DLD1 (cell line): Measurements from ENCODE around the gene CSF1.

Source experiments
- in situ Hi-C: cut with HindIII; loops from 2 replicates; pipeline ENCODE4 v1.10.0; 2017; ENCODE audit warnings: low sequenced_read_pairs

CSF1 gene

DNA sequence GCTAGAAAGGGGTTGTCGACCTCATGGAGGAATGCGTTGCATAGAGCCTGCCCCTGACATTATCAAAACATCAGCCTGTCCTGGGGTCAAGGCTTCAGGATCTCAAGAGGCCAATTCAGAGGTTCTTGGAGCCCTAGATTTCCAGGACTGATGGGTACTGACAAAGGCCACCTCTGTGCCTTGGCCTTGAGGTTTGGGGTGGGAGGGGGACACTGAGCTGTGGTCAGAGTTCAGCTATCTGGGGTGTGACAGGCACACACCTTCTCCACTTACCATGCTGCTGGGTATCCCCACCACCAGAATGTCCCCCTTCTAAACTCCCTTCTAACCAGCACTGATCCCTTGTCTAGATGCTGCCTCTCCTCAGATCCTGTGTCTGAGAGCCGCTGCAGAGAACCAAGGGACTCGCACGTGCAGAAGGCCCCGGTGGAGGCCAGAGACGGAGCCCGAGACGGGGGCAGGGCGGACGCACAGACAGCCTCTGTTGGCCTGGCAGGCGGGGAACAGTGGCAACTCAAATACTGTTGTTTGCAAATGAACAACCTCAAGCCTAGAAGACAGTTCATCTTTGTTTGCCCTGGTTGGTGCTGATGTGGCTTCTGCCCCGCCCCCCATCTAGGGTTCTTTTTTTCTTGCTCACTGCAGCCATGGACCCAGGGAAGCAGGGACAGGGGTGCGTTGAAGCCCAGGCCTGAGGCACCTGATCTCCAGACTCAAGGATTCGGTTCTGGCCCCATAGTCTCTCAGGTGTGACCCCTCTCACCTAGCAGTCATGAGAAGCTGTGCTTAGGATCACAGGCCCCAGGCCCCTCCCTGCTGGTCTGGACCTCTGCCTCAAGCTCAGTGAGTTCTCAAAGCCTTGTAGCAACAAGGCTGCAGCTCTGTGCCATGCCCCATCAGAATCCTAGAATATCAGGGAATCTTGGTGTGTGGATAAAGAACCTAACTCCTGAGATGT lies 28.1 kb upstream of the CSF1 start:
- in situ Hi-C loops: no loop called here

DNA sequence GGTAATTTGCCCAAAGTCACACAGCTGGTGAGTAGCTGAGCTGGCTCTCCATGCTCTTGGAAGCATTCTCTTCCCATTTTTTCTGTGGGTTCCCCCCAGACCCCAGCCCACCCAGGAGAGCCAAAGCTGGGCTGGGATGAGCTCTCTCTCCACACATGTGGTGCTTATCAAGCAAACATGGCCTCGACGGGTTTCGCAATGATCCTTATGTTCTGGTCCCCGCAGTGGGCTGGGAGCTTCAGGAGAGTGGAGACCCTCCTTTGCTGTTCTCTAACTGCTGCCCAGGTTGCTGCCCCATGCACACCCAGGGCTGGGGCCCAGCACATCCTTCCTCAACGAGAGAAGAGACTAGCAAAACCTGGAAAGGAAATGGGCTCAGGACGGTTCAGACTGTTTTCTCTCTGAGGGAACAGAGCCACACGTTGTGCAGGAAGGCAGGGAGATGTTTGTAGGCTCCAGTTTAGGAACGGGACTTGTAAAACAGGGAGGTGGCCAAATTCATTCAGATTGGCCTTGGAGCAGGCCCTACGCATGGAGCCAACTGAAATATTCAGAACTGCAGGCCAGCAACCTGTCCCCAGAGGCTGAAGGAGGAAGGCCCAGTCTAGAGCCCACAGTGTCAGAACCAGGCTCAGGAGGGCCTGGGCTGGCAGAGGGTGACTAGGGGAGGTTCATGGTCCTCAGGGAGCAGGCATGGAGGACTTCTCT lies 27.2 kb upstream of the CSF1 start:
- in situ Hi-C loops: no loop called here

DNA sequence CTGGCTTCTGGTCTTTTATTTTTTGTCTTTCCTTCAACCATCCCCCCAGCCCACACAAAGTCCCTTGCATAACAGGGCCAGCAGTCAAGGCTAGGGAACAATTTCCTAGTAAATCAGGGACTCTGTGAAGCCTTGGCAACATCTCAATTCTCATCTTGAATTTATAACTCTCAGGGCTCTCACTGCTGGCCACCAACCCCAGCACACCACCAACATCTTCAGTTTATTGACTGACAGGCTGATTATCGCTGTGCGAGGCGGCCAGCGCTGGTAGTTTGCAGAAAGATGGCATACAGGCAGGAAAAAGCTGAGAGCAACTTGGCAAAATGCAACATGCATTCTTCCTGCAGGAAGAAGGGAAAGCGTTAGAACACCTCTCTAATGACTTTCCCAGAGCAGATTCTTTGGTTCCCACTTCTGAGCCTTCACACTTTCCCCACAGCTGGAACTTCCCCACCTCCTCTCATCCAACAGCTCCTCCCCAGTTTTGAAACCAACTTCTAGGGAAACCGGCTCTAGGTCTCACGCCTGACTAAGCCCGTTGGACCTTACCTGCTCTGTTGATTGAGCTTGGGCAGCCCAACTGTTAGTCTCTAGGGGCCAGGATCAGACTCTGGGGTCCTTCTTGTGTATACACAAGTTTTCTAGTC lies 26.3 kb upstream of the CSF1 start:
- in situ Hi-C loops: no loop called here

DNA sequence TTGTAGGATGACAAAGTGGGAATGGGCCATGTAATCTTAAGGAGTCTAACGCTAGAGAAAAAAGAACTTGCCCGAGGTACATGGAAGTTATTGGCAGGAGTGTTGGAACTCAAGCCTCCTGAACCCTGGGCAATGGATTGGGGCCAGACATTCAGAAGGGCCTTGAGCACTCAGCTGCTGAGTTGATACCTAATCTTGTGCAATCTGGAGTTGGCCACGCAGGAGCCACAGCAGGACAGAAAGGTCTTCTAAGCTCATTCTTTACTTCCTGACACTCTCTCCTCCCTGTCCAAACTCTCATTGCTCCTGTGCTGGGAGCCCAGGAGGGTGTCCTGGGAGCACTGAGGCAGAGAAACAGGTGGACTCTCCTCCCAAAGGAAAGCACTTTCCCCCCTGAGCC lies 25.1 kb upstream of the CSF1 start:
- in situ Hi-C loops: no loop called here

DNA sequence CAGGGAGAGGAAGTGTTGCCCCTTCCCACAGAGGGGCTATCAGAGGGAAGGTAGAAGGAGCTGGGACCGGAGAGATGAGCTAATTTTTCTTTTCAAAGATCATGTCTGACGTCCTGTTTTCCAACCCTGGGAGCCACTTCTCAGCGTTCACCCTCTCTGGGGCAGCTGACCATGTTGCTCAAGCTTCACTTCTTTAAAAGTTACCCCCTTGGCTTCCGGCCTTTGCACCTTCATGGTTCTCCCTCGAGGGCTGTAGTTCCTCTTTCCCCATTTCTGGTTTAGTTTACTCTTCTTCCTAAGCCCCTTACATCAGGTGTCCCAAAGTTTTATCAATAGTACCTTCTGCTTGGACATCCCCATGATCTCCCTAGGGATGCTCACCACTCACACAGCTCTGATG lies 23.8 kb upstream of the CSF1 start:
- in situ Hi-C loops: no loop called here

DNA sequence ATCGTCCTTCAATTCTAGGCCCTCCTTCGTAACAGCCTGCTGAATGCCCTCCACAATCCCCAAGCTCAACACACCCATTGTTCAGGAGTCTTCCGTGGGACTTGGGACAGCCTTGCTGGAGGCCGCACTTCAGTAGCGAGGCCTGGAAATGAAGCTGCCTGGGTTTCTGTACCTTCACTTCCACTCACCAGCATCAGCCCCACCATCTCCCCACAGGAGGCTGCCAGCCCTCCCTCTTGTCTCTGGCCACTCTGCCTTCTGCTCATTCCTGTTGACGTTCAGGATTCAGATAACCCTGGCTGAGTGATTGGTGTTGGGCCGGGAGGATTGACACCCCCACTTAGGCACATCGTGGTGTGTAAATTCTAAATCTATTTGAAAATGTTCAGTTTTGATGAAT lies 23.4 kb upstream of the CSF1 start:
- in situ Hi-C loops: no loop called here

DNA sequence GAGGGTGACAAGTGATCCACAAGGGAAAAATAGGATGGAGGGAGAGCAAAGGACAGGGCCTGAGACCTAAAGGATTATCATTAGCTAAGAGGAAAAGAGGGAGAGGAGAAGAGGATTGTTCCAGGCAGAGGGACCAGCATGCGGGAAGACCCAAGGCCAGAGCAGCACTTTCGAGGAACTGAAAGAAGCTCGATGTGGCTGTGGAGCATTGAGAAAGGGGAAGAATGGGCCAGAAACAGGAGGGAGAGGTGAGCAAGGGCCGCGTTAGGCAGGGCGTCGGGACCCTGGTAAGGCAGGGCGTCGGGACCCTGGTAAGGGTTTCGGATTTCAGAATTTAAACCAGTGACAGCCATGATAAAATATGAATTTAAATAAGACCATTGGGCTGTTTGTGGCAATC lies 22.8 kb upstream of the CSF1 start:
- in situ Hi-C loops: no loop called here

DNA sequence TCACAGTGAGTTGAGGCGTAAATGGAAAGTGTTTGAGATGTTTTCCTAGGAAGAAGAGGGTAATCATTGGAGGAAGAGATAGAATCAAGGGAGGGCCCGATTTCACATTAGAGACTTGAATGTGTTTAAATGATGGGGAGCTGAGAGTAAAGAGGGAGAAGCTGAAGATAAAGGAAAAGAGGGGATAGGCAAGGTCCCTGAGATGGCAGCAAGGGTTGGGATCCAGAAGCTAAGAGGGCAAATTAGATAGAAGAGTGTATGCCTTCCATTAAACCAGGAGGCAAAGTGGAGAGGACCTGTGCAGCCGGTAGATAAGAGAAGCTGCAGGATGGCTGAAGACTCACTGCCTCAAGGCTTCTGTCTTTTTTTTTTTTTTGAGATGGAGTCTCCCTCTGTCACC lies 21.6 kb upstream of the CSF1 start:
- in situ Hi-C loops: no loop called here

DNA sequence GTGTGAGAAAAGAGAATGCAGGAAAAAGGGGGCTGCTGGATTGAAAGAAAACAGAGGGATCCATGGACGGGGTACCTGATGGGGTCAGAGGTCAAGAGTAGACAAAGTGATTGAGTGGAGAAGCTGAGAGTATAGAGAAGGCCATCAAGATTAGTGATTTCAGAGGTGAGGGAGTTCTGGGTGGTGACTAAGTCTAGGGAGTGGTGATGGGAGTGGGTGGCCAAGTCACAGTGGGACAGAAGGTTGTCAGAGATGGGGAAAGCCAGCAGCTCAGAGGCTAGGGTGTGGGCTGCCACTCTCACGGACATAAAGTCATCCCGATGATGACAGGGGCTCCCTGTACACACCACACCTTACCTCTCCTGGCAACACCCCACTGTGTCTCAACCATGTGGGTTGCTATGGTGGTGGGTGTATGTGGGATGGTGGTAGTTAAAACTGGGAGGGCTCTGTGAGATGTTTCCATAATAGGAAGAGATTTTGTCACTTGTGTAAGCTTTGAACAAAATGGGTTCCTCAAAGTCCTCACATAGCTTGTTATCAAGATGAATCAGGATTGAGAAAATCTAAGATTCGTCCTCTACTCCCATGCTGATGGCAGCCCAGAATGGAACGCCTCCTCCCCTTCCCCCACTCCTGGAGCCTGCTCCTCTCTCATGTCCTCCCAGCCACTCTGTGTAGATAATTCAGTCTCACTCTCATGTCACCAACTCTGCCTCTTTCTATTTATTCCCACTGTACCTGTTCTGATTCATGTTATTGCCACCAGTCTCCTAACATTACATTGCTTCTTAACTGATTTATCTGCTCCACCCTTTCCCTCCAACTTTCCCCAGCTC lies 20.3 kb upstream of the CSF1 start:
- in situ Hi-C loops: no loop called here

DNA sequence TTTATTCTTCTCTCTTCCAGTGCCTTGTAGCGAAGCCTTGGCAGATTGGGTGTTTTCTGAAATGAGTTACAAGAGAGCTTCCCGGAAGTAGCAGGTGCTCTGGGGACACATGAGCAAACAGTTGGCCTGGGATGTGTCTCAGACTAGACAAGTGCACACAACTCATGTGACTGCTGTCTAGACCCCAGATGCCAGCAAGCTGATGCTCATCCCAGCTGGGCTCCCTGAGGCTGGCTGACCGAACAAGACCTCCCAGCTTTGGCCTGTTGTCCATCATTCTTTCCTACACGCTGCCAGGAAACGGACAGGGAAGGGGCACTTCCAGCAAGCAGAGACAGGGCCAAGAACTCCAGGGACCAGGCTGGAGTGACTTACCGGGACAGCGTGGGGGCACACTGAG lies 18.7 kb upstream of the CSF1 start:
- in situ Hi-C loops: no loop called here

DNA sequence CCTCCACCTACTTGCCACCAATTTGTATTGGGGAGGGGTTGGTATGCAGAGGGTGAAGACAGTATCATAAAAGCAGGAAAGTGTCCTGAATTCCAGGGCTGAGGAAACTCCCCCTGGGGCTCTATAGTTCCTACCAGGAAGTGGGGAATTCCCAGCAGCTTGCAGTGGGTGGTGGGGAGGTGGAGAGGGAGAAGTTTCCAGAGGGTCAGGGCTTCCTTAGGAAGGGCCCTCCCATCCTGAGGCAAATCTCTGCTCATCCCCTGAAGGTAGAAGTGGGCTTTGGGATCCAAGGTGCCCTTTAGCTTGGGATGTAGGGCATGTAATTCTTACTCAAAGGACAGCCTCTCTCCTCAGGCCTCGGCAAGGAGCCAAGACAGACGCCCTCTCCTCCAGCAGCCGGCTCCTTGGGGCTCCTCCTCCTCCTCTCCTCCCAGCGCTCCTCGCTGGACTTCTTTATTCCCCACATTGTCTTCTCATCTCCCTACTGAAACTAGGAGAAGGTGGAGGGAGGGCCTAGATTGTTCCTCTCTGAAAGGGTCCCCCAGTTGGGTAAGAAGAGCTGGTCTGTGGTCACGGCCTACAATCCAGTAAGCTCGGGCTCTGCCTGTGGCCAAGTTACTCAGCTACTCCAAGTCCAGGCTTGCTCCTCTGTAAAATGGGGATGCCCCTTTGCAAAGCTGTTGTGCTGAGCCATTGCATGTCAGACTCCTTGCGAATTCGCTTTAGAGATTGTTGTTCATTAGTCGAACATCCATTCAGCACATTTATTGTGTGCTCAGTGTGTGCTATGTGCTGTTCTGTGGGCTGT lies 17.9 kb upstream of the CSF1 start:
- in situ Hi-C loops: no loop called here

DNA sequence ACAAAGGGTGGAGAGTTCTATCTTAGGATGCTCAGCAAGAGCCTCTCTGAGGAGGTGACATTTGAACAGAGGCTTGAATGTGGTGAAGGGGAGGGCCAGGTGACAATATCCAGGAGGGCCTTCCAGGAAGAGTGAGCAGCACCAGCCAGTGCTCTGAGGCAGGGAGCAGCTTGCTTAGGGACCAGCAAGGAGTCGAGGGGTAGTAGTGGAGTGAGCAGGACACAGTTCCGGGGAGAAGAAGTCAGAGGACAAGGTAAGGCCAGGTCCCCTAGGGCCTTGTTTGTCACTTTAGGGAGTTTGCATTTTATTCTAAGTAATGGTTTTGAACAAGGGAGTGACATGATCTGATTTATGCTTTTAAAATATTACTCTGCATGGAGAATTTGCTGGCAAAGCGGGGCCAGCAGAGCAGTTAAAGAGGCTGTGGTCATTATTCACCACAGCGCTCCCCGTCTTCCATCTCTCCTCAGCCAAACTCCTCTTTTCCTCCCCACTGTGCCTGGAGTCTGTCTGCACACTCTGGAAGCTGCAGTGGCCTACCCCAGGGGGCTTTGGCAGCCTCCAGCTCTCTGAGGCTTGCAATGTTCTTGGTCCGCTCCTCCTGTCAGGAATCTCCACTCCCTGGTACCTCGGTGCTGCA lies 17.0 kb upstream of the CSF1 start:
- in situ Hi-C loops: no loop called here

DNA sequence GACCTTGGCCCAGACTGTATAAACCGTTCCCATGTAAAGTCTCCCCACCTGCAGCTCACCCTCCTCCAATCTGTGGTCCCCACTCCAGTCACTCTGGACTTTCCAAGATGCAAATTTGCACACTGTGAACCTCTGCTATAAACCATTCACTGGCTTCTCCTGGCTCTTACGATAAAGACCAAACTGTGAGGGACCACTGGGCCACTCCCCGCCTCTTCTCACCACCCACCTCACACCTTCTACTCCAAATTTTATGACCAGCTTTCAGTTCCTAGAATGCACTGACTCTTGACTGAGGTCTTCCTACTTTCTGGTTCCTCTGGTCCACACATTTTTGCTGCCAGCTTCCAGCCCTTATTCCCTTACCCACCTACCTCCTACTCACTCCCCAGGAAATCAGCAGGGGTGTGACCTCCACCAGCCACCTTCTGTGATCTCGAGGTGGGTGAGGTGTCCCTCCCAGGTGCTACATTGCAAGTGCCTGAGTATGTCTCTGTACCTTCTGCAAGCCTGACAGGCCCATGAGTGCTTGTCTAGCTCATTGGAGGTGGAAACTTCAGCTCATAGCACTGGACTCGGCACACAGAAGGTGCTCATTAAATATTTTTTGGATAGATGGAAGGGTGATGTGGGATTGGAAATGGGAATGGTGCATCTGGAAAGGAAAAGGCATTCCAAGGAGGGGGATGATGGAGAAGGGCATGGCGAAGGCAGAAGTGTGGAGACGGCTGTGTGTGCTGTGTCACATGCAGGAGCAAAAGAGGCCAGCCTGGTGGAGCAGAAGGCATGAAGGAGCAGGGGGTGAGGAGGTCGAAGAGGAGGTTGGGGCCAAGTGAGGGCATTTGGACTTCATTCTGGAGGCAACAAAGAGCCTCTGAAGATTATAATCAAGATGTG lies 15.6 kb upstream of the CSF1 start:
- in situ Hi-C loops: no loop called here

DNA sequence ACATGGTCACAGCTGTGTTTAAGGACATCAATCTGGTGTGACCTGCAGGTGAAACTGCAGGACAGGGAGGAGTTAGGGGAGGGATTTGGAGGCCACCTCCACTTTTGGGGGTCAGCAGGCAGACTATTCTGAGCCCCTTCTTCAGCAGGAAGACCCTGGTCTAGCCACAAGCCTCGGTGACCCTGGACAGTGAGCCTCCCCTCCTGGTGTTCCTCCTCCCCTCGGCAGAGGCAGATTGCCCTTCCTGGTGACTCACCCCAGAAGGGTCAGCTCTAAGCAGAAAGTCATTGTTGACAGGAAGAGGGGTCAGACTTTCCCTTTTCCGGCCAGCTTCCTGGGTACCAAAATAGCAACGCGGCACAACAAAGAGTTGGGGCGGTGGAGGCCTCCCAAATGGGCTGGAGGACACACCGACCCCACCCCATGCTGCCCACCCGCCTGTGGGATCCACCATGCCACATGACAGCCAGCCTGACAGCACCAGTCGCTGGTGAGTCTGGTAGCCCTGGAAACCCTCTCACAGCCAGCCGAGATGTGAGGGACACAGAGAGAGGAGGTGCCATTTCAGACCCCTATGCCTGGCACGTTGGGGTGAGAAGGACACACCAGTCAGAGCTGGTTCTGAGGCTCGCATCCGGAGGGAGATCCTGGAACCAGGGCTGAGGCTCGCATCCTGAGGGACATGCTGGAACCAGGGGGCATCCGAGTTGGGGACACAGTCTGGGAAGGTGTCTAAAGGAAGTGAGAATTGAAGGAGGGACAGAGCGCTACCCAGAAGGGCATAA lies 14.7 kb upstream of the CSF1 start:
- in situ Hi-C loops: no loop called here

DNA sequence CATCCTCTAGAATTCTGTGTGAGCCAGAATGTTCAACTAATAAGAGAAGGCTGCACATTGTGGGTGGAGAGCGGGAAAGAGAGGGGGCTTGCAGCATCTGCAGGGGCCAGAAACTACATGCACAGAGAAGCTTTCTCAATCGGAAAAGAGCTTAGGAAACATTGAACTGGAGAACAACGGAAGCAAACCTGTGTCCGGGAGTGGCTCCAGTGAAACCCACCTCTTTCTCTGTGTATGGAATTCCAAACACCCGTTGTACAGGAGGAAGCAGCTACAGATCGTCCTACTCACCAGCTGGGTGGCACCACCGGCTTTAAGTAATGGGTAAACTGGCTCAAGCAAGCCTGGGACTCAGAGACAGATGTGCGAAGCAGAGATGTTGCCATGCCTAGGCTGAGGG lies 14.0 kb upstream of the CSF1 start:
- in situ Hi-C loops: no loop called here

DNA sequence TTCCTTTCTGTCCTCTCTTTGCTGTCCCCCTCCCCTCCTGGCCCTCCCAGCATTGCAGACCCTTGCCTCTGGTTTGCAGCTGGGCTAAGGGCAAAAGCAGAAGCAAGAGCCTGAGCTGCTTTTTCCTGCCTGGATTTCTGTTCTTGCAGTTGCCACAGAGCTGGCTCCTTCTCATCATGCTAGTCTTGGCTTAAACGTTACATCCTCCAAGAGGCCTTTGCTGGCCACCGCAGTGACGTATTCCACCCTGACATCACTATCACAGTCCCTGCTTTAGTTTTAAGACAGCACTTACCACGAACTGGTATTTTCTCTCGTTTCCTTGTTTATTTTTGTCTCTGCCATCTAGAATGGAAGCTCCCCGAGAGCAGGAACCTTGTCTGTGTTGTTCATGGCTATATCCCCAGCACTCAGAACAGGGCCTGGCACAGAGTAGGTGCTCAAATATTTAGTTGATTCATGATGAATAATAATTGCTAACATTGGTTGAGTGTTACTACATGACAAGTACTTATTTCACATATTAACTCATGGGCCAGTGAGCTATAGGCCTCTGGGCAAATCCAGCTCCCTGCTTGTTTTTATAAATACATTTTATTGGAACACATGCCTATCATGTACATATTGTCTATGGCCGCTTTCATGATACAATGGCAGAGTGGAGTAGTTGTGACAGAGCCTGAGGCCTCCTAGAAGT lies 13.2 kb upstream of the CSF1 start:
- in situ Hi-C loops: no loop called here

DNA sequence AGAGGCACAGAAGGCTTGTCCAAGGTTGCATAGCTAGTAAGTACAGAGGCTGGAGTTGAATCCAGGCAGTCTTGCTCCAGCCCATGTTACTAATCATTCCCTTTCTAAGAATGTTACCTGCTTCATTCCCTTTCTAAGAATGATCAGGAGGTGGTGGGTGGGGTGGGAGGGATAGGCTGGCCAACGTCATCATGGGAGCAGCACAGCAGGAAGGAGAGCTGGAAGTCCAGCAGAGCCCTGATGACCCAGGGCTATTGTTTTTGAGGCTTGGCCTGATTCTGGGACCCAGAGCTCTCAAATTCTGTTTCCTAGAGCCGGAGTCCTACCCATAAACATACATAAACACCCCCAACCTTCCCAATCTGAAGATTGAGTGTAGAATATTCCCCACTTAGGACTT lies 11.8 kb upstream of the CSF1 start:
- in situ Hi-C loops: no loop called here
